ENCODE data around the gene BPIFB4. TPM values are rescaled to one million over a fixed set of nuclear protein-coding genes. Genes with fewer than 3 reads are reported as not detected.

BPIFB4 gene
- total and polyA plus RNA-seq, 2 donors: 0.05 to 0.64 TPM

DNA sequence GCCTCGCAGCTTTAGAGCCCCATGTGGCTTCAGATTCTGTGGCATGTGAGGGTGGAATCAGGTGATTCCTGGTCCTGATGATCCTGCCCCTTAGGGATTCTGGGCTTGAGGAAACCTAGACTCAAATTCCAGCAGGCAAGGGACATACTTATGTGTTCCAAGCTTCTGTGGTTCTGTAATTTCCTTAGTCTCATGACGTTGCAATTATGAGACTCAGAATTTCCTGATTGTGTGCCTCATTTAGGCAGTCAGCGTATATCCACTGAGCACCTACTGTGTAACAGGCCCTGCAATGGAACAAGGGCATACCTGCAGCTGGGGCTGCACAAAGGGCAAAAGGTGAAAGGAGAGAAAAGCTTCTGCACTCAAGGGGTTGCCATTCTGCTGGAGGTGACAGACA, 11.6 kb upstream of the BPIFB4 start:
- 65% methylated on average over 3 of the region's 3 CpGs for WGBS
- H3K27ac ChIP-seq (ENCODE audit: low read depth in 1 of 2, low read length in 1 of 2): no peak overlapping the region
- no peak for DNase-seq (ENCODE audit: low read depth in 6 of 9, low spot score in 9 of 9)
- H3K36me3 ChIP-seq (ENCODE audit: control insufficient read depth in 2 of 2, insufficient read depth in 2 of 2, low read length in 1 of 2): no peaks in the 10 kb centered on the region
- H3K4me1 ChIP-seq (ENCODE audit: control insufficient read depth in 2 of 2, insufficient read depth in 2 of 2, low read length in 2 of 2): no peaks in the 10 kb centered on the region
- H3K27me3 ChIP-seq (ENCODE audit: control insufficient read depth in 2 of 2, insufficient read depth in 1 of 2, low read length in 1 of 2): no peaks in the 10 kb centered on the region
- H3K9me3 ChIP-seq (ENCODE audit: control insufficient read depth in 2 of 2, insufficient read depth in 1 of 2, low read length in 1 of 2): no peaks in the 10 kb centered on the region
- H3K4me3 ChIP-seq (ENCODE audit: low read length in 2 of 2): no peak overlapping the region

DNA sequence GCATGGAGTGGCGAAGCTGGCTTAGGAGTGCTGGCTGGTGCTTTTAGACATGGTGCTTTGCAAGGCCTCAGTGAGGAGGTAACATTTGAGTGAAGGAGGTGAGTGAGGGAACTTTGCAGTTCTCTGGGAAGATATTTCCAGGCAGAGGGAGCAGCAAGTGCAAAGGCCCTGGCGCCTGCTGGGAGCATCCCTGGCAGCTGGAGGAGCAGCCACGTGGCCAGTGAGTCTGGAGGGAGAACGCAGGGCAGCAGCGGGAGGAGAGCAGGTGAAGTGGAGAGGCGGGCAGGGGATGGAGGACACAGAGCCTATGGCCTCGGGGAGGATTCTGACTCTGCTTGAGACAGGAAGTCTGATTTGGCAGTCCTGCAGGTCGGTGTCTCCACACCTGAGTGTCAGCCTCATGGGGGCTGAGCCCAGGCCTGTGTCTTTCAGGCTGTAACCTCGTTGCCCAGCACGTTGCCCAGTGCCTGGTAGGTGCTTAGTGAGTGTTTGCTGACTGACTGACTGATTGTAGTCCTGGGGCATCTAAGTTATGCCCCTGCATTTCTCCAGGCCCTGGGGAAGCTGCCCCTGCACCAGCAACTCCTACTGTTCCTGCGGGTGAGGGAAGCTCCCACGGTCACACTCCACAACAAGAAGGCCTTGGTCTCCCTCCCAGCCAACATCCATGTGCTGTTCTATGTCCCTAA, 11.0 kb upstream of the BPIFB4 start:
- H3K4me3 ChIP-seq (ENCODE audit: low read length in 2 of 2): no peak overlapping the region
- DNase-seq (ENCODE audit: low read depth in 6 of 9, low spot score in 9 of 9): no peak
- H3K9me3 ChIP-seq (ENCODE audit: control insufficient read depth in 2 of 2, insufficient read depth in 1 of 2, low read length in 1 of 2): no peaks in the 10 kb centered on the region
- WGBS: 91% methylated on average over 12 of the region's 12 CpGs
- no peaks in the 10 kb centered on the region for H3K4me1 ChIP-seq (ENCODE audit: control insufficient read depth in 2 of 2, insufficient read depth in 2 of 2, low read length in 2 of 2)
- no peaks in the 10 kb centered on the region for H3K36me3 ChIP-seq (ENCODE audit: control insufficient read depth in 2 of 2, insufficient read depth in 2 of 2, low read length in 1 of 2)
- H3K27ac ChIP-seq (ENCODE audit: low read depth in 1 of 2, low read length in 1 of 2): no peak overlapping the region
- no peaks in the 10 kb centered on the region for H3K27me3 ChIP-seq (ENCODE audit: control insufficient read depth in 2 of 2, insufficient read depth in 1 of 2, low read length in 1 of 2)

DNA sequence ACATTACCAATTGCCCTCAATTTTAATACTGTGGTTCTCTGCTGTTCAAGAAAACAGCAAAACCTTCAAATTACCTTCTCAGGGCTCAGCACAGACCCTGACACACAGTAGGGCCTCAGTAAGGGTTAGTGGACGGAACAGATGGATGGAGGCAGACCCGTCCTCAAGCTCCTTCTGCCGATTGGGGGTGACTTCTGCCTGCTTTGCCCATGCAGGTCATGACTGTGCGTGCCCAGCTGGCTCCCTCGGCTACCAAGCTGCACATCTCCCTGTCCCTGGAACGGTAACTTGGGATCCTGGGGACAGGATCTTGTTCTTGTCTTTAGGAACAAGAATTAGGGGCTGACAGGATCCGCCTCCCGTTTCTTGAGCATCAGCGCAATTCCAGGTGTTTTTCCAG, 9.8 kb upstream of the BPIFB4 start:
- DNase-seq (ENCODE audit: low read depth in 6 of 9, low spot score in 9 of 9): no peak
- no peak overlapping the region for H3K27ac ChIP-seq (ENCODE audit: low read depth in 1 of 2, low read length in 1 of 2)
- no peaks in the 10 kb centered on the region for H3K9me3 ChIP-seq (ENCODE audit: control insufficient read depth in 2 of 2, insufficient read depth in 1 of 2, low read length in 1 of 2)
- WGBS: 96% methylated on average over 9 of the region's 9 CpGs
- H3K36me3 ChIP-seq (ENCODE audit: control insufficient read depth in 2 of 2, insufficient read depth in 2 of 2, low read length in 1 of 2): no peaks in the 10 kb centered on the region
- H3K4me1 ChIP-seq (ENCODE audit: control insufficient read depth in 2 of 2, insufficient read depth in 2 of 2, low read length in 2 of 2): no peaks in the 10 kb centered on the region
- H3K4me3 ChIP-seq (ENCODE audit: low read length in 2 of 2): no peak overlapping the region
- peaks cover 0 to 3% of the 10 kb centered on the region in 2 donors for H3K27me3 ChIP-seq (ENCODE audit: control insufficient read depth in 2 of 2, insufficient read depth in 1 of 2, low read length in 1 of 2)

DNA sequence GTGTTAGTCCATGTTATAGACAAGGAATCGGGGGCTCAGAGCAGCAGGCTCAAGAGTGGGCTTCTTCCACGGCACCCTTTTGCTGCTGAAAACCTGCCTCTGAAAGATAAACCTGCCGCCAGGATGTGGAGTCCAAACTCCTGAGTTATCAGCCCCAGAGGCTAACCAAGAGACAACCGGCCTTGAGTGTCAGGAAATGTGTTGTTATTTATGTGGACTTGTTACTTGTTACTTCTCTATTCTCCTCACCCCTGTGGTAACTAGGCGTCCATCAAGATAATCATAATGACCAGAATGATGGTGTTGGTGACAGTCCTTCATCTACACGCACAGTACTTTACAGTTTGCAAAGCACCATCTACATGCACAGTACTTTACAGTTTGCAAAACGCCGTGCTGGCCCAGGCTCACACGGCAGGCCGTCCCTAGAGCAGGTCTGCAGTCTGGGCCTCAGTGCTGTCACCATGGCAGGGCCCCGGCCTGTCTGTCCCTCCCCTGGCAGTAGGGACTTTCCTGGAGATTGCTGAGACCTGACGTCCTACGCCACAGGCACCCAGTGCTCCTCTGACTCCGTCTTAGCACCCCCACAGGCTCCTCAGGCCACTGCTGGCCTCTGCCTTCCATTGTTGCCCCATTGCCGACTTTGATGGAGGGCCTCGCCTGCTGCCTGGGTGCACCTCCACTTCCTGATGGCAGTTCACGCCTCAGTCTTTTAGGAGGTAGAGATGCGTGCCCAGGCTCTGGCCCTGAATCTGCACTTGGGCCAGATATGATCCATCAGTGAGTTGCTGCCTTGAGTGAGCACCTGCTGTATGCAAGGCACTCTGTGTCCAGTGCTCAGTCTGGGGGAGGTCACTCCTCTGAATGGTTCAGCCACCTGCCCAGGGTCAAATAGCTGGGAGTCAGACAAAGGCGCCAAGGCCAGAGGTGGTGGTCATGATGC, 9.1 kb upstream of the BPIFB4 start:
- Histone ChIP-seq H3K27me3 (ENCODE audit: control insufficient read depth in 2 of 2, insufficient read depth in 1 of 2, low read length in 1 of 2) (peaks cover 0 to 3% of the 10 kb centered on the region in 2 donors), H3K27ac (ENCODE audit: low read depth in 1 of 2, low read length in 1 of 2) (no peak overlapping the region), H3K9me3 (ENCODE audit: control insufficient read depth in 2 of 2, insufficient read depth in 1 of 2, low read length in 1 of 2) (no peaks in the 10 kb centered on the region), H3K36me3 (ENCODE audit: control insufficient read depth in 2 of 2, insufficient read depth in 2 of 2, low read length in 1 of 2) (no peaks in the 10 kb centered on the region), H3K4me1 (ENCODE audit: control insufficient read depth in 2 of 2, insufficient read depth in 2 of 2, low read length in 2 of 2) (no peaks in the 10 kb centered on the region), H3K4me3 (ENCODE audit: low read length in 2 of 2) (no peak overlapping the region)
- 85% methylated on average over 19 of the region's 19 CpGs for WGBS
- DNase-seq (ENCODE audit: low read depth in 6 of 9, low spot score in 9 of 9): no peak

DNA sequence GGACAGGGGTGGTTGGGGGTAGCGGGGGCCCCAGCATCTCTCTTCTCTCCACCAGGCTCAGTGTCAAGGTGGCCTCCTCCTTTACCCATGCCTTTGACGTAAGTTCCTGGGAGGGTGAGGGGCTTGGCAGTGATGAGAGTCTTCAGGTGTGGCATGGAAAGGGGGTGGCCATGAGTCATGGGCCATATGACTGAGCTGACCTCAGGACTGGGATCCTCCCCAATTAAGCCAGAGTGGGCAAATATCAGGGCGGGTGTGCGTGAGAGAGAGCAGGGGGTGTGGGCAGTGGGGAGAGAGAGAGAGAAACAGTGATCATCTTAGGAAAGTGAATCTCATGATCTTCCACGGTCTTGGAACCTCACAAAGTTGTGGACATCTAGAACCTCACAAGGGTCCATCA, 8.2 kb upstream of the BPIFB4 start:
- no peak overlapping the region for H3K27ac ChIP-seq (ENCODE audit: low read depth in 1 of 2, low read length in 1 of 2)
- no peak for DNase-seq (ENCODE audit: low read depth in 6 of 9, low spot score in 9 of 9)
- H3K36me3 ChIP-seq (ENCODE audit: control insufficient read depth in 2 of 2, insufficient read depth in 2 of 2, low read length in 1 of 2): no peaks in the 10 kb centered on the region
- no peak overlapping the region for H3K4me3 ChIP-seq (ENCODE audit: low read length in 2 of 2)
- H3K27me3 ChIP-seq (ENCODE audit: control insufficient read depth in 2 of 2, insufficient read depth in 1 of 2, low read length in 1 of 2): peaks cover 0 to 7% of the 10 kb centered on the region in 2 donors
- H3K4me1 ChIP-seq (ENCODE audit: control insufficient read depth in 2 of 2, insufficient read depth in 2 of 2, low read length in 2 of 2): no peaks in the 10 kb centered on the region
- H3K9me3 ChIP-seq (ENCODE audit: control insufficient read depth in 2 of 2, insufficient read depth in 1 of 2, low read length in 1 of 2): no peaks in the 10 kb centered on the region
- 98% methylated on average over 5 of the region's 5 CpGs for WGBS

DNA sequence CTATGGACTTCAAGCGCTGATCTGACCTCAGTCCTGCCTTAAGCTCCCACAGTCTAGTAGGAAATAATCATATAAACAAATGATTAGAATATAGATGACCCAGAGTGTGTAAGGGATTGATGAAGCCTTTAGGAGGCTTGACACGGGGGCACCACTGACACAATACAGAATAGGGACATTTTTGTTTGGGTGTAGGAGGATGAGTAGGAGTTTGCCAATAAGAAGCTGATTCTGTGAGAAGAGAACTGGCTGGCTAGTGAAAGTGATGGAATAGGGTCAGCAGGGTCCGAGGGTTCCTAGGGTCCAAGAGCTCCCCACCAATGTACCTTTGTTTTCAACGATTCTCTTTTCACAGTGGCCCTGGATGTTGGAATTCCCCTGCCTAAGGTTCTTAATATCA, 7.1 kb upstream of the BPIFB4 start:
- Histone ChIP-seq H3K4me3 (ENCODE audit: low read length in 2 of 2) (no peak overlapping the region), H3K27me3 (ENCODE audit: control insufficient read depth in 2 of 2, insufficient read depth in 1 of 2, low read length in 1 of 2) (peaks cover 0 to 9% of the 10 kb centered on the region in 2 donors), H3K27ac (ENCODE audit: low read depth in 1 of 2, low read length in 1 of 2) (no peak overlapping the region), H3K36me3 (ENCODE audit: control insufficient read depth in 2 of 2, insufficient read depth in 2 of 2, low read length in 1 of 2) (no peaks in the 10 kb centered on the region), H3K4me1 (ENCODE audit: control insufficient read depth in 2 of 2, insufficient read depth in 2 of 2, low read length in 2 of 2) (no peaks in the 10 kb centered on the region), H3K9me3 (ENCODE audit: control insufficient read depth in 2 of 2, insufficient read depth in 1 of 2, low read length in 1 of 2) (no peaks in the 10 kb centered on the region)
- 97% methylated on average over 4 of the region's 4 CpGs for WGBS
- DNase-seq (ENCODE audit: low read depth in 6 of 9, low spot score in 9 of 9): no peak

DNA sequence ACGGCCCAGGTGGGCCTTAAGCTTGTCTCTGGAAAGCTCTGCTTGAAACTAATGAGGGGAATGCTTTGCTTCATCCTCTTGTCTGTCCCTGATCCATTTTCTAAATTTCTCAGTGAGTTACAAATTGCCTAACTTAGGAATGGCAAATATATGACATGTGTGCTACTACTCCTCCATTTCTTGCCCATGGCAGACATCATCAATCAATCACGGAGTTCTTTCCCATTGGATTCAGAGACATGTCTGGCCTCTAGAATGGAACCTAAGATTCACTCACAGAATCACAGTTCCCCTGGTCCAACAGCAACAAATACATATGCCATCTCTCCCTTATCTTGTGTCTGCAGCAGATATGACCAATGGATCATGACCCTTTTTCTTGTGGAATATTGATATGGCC, 6.6 kb upstream of the BPIFB4 start:
- H3K27me3 ChIP-seq (ENCODE audit: control insufficient read depth in 2 of 2, insufficient read depth in 1 of 2, low read length in 1 of 2): peaks cover 0 to 9% of the 10 kb centered on the region in 2 donors

DNA sequence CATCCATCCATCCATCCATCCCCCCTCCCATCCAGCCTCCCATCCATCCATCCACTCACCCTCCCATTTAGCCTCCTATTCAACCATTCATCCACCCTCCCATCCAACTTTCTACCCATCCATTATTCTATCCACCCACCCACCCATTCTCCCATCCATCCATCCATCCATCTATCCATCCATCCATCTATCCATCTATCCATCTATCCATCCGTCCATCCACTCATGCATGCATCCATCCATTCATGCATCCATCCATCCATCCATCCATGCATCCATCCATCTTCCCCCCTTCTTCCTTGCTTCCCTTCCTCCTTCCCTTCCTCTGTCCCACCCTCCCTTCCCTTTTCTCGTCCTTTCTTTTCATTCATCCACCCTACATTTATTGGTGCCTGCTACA, 4.8 kb upstream of the BPIFB4 start:
- H3K36me3 ChIP-seq (ENCODE audit: control insufficient read depth in 2 of 2, insufficient read depth in 2 of 2, low read length in 1 of 2): no peaks in the 10 kb centered on the region
- H3K9me3 ChIP-seq (ENCODE audit: control insufficient read depth in 2 of 2, insufficient read depth in 1 of 2, low read length in 1 of 2): no peaks in the 10 kb centered on the region
- H3K27me3 ChIP-seq (ENCODE audit: control insufficient read depth in 2 of 2, insufficient read depth in 1 of 2, low read length in 1 of 2): peaks cover 0 to 9% of the 10 kb centered on the region in 2 donors
- H3K4me3 ChIP-seq (ENCODE audit: low read length in 2 of 2): no peak overlapping the region
- DNase-seq (ENCODE audit: low read depth in 6 of 9, low spot score in 9 of 9): no peak
- H3K4me1 ChIP-seq (ENCODE audit: control insufficient read depth in 2 of 2, insufficient read depth in 2 of 2, low read length in 2 of 2): no peaks in the 10 kb centered on the region
- 90% methylated on average over 2 of the region's 2 CpGs for WGBS
- no peak overlapping the region for H3K27ac ChIP-seq (ENCODE audit: low read depth in 1 of 2, low read length in 1 of 2)

More for the DNA sequence above, 6.6 kb upstream of the BPIFB4 start:
- H3K36me3 ChIP-seq (ENCODE audit: control insufficient read depth in 2 of 2, insufficient read depth in 2 of 2, low read length in 1 of 2): no peaks in the 10 kb centered on the region
- H3K27ac ChIP-seq (ENCODE audit: low read depth in 1 of 2, low read length in 1 of 2): no peak overlapping the region
- WGBS: 91% methylated on average over 2 of the region's 2 CpGs
- no peaks in the 10 kb centered on the region for H3K9me3 ChIP-seq (ENCODE audit: control insufficient read depth in 2 of 2, insufficient read depth in 1 of 2, low read length in 1 of 2)
- DNase-seq (ENCODE audit: low read depth in 6 of 9, low spot score in 9 of 9): no peak
- no peaks in the 10 kb centered on the region for H3K4me1 ChIP-seq (ENCODE audit: control insufficient read depth in 2 of 2, insufficient read depth in 2 of 2, low read length in 2 of 2)
- H3K4me3 ChIP-seq (ENCODE audit: low read length in 2 of 2): no peak overlapping the region

DNA sequence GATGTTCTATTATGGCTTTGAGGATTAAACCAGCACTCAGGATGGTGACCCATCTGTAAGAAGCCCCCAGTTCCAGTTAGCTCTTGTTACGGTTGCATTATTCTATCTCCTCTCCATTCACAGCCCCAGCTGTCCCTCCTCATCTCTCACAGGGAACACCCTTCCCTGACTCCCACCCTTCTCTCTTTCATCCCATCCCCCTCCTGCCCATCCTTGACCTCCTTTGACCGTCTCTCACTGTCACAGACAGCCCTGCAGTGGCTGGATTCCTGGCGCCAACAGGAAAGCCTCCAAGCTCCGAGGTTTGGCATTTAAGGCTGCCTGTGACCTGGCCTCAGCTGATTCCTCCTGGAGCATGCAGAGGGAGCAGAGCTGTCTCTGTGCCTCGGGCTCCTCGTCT, 4.2 kb upstream of the BPIFB4 start:
- H3K27me3 ChIP-seq (ENCODE audit: control insufficient read depth in 2 of 2, insufficient read depth in 1 of 2, low read length in 1 of 2): peaks cover 0 to 9% of the 10 kb centered on the region in 2 donors
- H3K9me3 ChIP-seq (ENCODE audit: control insufficient read depth in 2 of 2, insufficient read depth in 1 of 2, low read length in 1 of 2): no peaks in the 10 kb centered on the region
- H3K4me1 ChIP-seq (ENCODE audit: control insufficient read depth in 2 of 2, insufficient read depth in 2 of 2, low read length in 2 of 2): no peaks in the 10 kb centered on the region
- H3K27ac ChIP-seq (ENCODE audit: low read depth in 1 of 2, low read length in 1 of 2): no peak overlapping the region
- no peak for DNase-seq (ENCODE audit: low read depth in 6 of 9, low spot score in 9 of 9)
- no peak overlapping the region for H3K4me3 ChIP-seq (ENCODE audit: low read length in 2 of 2)
- WGBS: 90% methylated on average over 6 of the region's 6 CpGs
- no peaks in the 10 kb centered on the region for H3K36me3 ChIP-seq (ENCODE audit: control insufficient read depth in 2 of 2, insufficient read depth in 2 of 2, low read length in 1 of 2)
